SW480 (cell line): ENCODE results near the gene EPG5.
"Not testable (repeated sequence)": the region's sequence is repeated elsewhere in the genome, so short reads cannot be mapped to it uniquely, and the experiment has no call there.

Source experiments
- DNase-seq: peaks from one replicate; pipeline ENCODE4 v3.0.0-alpha.2; 2016; ENCODE audit warnings: low spot score

The EPG5 gene

DNA sequence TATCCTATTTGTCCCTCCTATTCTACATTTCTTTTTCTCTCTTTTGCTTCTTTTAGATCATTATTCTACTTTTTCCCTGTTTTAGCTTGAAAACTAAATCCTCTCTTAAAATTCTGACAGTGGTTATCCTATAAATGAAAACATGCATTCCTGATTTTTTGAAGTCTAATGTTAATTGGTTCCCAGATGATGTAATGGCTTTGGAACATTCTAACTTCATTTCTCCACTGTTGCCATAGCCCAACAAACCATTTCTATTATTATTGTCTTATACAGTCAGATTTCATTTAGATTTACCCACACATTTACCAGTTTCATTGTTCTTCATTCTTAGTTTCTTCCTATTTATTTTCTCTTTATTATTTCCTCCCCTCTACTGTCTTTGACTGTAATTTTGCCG is 105.2 kb downstream of the EPG5 start:
- no peak for DNase-seq

DNA sequence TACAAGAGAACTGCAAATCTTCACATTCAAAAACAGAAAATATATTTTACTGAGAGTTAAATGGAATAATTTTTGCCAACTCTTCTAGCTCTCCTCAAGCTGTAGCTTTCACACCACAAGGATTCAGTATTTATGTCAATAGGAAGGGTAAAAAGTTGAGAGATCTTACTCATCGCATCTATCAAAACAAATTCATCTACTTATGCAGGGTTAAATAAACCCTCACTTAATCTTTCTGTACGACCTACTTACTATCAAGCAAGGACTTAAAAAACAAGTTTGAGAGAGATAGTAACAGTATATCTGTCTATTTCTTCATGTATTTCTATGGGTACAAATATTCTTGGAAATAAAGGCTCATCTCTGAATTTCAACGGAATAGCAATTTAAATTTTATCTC is 106.2 kb downstream of the EPG5 start:
- no peak for DNase-seq

DNA sequence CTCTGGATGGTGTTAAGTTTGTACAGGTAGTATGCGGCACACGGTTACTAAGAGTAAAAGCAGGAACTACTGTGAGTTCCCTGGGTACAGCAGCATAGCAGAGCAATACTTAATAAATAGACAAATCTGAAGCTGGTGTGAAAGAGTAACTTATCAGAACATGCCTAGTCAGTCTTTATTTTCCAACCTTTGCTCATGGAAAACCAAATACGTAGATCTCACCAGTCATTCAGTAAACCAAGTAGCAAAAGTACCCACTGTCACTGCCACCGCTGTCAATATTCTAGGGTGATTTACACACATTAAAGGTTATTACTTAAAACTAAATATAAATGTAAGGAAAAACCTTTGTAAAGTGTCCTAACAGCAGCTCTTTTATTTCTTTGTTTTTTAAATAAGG is 106.6 kb downstream of the EPG5 start:
- no peak for DNase-seq

DNA sequence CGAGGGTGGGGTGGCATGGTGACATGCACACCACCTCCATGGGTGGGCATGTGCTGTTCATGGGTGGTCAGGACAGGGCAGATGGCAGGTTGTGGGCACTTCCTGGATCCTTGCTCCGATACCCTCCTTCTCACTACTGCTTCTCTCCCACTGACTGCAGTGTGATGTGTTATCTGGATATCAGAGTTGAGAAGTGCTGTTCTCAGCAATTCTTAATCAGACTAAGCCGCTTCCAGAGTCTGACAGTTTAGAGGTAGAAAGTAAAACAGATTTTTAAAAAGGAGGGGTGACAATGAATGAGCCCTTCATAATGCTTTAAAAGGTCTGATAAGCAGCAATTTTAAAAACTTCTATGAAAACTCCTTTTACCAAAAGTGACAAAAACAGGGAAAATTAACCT is 107.8 kb downstream of the EPG5 start:
- no peak for DNase-seq

GRCh38 chr18:45856531-45856930 is 110.6 kb downstream of the EPG5 start:
- DNase-seq, result no peak

DNA sequence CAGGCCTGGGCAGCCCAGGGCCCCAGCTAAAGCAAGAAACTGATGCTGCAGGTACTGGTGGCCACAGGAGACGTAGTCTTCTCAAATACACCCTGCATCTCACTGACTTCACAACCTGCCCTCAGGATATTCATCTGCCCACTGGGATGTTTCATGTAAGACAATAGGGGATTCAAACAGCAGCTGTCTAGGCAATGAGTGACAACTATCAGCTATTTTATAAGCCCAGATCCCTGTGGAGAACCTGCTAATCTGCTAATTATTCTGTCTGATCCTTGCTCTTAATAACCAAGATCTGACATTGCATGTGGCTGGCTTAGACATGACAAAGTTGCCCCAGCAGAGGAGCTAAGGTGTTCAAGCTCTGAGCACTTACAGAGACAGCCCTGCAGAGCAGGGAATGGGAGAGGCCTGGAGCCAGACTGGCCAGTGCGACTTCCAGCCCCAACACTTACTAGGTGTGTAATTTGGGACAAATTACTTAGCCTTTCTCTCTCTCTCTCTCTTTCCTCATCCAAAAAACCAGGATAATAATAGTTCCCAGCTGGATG is 113.0 kb downstream of the EPG5 start:
- DNase-seq, result no peak

GRCh38 chr18:45852631-45853030 is 114.5 kb downstream of the EPG5 start:
- no peak for DNase-seq

DNA sequence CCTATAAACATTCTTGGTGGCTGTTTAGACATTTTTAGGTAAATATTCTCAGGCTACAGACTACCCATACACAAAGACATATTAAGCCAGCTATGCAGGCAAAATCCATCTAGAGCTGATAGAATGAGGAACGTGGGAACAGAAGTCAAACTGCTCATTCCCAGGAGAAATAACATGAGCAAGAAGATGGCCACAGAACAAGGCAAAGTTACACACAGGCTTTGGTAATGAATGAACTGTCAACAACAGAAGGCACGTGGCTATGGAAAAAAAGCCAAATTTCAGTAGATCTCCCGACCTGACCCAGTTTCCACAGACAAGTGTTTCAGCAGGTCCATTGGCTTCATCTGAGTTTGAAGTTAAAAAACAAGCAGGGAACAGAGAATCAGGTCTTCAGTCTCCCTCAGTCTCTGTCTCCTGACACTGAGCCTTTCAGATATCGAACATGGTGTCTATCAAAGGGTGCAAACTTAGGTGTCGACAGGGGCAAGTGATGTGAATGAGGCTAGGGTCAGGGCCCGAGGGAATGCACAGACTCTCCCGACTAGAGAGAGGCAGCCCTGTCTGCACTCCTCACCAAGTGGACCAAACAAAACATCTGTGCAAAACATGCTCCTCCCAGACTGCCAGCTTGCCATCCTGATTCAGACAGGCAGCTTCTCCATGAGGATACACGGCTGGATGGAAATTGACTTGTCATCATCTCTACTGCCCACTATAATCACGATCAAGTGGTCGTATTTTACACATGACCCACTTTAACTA is 115.8 kb downstream of the EPG5 start:
- no peak for DNase-seq

GRCh38 chr18:45850021-45850420 is 117.1 kb downstream of the EPG5 start:
- DNase-seq, result no peak

GRCh38 chr18:45849529-45849928 is 117.6 kb downstream of the EPG5 start:
- DNase-seq, result no peak

GRCh38 chr18:45848643-45849042 is 118.5 kb downstream of the EPG5 start:
- DNase-seq, result not testable (repeated sequence)

GRCh38 chr18:45847119-45847518 is 120.0 kb downstream of the EPG5 start:
- DNase-seq, result no peak

DNA sequence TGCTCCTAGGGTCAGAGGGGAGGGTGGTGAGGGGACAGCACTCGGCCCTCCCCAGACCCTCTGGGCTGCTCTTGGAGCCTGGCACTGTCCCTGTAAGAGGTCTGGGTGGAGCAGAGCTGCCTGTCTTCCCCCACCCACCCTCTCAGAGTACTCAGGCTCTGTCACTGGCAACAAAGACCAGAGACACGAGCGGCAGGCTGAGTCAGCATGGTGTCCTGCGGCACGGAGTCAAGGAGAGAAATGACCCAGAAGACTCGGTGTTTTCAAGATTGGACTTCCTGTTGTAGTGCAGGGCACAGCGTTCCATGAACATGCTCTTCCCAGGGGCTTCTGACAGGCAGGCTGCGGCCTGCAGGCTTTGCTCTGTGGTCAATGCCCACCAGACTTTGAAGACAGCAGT is 121.7 kb downstream of the EPG5 start:
- DNase-seq, result no peak

- no peak for DNase-seq
These were observed 122.2 kb downstream of the EPG5 start for GRCh38 chr18:45844938-45845337.

GRCh38 chr18:45843019-45843418 is 124.1 kb downstream of the EPG5 start:
- DNase-seq, result no peak

GRCh38 chr18:45841765-45842442 is 125.2 kb downstream of the EPG5 start:
- no peak for DNase-seq

DNA sequence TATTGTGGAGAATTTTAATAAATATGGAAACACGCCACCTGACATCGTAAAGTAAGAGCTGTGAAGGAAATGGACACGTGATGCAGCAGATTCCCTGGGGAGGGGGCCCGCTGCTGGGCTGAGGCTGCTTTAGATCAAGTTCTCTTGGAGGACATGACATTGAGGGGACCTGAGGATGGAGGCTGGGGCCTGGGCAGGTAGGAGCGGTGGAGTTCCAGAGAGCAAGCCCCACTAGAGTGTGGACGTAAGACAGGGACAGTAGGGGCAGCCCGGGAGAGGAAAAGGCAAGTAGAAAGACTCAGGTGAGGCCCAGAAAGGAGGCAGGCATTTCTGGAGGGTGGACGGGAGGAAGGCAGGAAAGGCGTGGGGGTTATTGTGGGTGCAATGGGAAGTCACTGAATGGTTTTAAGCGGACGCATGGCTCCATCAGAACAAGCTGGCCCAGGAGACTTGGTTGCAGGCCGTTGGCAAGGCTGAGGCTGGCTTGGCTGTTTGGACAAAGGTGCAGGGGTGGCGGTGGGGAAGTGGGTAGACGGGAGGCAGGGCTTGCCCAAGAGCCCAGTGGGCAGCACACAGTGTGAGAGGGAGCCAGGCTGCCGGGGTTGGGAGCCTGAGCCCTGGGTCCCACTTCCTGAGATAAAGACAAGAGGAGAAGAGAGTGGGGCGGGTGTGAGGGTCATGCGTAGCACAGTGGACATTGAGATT is 125.9 kb downstream of the EPG5 start:
- DNase-seq, result no peak

DNA sequence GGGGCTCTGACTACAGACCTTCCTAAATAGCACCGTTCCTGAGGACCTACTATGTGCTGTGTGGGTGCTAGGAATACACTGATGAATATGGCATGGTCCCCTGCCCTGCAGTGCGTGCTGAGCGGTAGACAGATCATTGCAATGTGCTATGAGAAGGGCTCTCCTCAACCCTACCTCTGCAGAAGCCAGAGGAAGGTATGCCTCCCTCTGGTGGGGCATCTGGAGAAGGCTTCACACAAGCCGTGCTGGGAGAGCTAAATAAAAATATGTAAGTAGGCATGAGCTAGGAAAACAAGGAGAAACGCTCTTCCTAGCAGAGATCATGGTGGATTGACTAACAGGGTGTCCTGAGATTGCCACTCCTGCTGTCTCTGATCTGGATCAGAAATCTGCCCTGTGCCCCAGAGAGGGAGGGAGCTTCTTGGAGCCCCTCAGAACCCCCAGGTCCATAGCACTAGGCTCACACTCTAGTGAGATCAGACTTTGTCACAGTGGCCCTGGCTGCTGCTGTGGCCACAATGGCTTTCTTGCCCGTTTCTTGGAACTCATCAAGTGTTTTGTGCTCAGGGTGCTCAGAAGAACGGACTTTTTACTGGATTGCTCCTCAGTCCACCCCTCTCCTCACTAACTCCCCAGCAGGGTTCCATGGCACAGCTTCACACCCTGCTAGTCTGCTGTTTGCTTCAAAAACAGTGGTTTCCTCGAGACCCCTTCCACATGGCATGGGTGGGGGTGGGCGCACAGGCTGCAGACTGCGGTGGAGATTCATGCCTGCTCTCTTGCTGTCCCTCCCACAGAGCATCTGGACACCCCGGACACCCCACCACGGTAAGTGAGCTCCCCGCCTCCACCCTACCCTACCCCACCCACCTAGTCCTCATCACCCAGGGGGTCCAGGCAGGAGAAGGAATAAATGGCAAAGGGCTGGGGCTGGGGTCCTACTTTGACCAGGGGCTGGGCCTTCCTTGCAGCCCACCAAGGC is 127.4 kb downstream of the EPG5 start:
- peak; percentile 27 for DNase-seq

DNA sequence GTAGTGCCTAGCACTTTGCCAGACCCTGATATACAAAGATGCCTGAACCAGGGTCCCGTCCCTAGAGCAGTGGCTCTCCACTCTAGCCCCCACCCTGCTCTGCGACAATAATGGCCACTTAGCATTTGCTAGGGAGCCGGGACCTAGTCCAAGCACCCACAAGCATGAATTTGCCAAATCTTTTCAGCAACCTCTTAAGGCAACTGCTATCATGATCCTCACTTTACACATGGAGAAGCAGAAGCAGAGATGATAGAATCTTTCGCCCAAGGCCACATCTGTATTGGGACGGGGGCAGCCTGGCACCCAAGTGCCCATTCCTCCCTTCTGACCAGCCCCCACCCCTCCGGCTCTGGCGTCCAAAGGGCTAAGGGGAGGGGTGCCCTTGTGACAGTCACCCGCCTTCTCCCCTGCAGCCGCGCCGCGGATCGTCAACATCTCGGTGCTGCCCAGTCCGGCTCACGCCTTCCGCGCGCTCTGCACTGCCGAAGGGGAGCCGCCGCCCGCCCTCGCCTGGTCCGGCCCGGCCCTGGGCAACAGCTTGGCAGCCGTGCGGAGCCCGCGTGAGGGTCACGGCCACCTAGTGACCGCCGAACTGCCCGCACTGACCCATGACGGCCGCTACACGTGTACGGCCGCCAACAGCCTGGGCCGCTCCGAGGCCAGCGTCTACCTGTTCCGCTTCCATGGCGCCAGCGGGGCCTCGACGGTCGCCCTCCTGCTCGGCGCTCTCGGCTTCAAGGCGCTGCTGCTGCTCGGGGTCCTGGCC is 128.6 kb downstream of the EPG5 start:
- DNase-seq, result no peak

DNA sequence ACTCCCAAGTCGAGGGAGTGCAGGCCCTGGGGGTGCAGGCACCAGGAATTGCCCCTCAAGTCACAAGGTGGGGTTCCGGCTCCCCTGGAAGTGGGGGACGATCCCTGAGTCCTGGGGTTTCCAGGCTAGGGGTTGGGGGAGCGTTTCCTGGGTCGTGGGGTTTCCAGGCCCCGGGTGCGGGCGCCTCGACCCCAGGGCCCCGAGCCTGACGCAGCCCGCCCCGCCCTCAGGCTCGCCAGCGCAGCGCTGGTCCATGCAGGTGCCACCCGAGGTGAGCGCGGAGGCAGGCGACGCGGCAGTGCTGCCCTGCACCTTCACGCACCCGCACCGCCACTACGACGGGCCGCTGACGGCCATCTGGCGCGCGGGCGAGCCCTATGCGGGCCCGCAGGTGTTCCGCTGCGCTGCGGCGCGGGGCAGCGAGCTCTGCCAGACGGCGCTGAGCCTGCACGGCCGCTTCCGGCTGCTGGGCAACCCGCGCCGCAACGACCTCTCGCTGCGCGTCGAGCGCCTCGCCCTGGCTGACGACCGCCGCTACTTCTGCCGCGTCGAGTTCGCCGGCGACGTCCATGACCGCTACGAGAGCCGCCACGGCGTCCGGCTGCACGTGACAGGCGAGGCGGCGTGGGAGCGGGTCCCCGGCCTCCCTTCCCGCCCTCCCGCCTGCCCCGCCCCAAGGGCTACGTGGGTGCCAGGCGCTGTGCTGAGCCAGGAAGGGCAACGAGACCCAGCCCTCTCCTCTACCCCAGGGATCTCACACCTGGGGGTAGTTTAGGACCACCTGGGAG is 129.7 kb downstream of the EPG5 start:
- DNase-seq, result peak; percentile 11
